Fibroblast of peridontal ligament (primary cell): Measurements from ENCODE around the gene CNTN5.

ENCODE experiments used
- DNase-seq: peaks from one replicate; pipeline ENCODE4 v3.0.0-alpha.2; 2010; ENCODE audit errors: extremely low read depth

CNTN5 gene

DNA sequence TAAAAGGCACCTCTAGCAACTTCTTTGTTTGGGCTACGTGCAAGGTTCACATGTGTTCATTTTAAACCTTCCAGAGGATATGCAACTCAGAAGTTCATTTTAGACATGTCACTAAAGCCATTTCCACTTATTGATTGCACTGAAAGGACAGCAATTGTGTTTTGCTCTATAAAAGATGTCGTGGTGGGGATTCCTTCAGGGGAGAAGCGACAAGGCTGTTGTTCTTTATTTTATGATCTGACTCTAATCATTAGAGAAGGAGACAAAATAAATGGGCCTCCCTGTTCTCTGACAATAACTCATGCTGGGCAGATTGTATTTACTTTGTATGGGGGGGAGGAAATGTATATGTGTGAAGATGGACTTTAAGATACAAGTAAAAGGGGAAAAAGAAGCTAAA, 1296.2 kb downstream of the CNTN5 start:
- DNase-seq = no peak

DNA sequence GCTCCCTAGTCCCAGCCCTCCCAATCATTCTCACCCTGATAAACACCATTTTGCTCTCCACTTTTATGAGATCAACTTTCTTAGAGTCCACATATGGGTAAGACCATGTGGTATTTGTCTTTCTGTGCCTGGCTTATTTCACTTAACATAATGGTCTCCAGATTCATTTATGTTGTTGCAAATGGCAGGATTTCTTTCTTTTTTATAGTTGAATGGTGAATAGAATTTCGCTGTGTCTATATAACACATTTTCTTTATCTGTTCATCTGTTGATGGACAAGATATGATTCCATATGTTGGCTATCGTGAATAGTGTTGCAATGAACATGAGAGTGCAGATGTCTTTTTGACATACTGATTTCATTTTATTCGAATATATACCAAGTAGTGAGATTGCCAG, 1298.9 kb downstream of the CNTN5 start:
- no peak for DNase-seq

DNA sequence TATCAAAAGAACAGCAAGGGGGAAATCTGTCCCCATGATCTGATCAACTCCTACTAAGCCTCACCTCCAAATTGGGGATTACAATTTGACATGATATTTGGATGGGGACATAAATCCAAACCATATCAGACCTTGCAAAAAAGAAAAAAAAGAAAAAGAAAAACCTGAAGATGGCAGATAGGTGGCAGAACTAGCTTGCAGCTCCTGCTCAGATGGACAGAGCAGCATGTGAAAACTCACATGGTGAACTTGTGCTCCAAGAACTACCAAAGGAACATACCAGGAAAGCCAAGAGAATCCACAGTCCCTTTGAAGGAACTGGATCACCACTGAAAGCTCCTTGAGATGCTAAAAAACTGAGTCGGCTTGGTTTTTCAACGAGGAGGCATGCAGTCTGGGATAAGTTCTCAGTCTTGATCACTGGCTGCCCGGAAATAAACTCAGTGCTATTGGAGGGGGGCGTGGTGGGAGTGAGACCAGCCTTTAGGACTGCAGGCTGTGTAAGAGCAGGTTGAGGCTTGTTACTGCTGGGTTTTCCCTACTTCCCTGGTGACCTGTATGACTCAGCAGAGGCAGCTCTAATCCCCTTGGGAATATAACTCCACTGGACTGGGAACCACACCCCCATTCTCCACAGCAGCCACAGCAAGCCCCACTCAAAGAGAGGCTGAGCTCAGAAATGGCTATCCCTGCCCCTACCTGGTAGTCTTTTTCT, 1308.0 kb downstream of the CNTN5 start:
- no peak for DNase-seq

- no peak for DNase-seq
These were observed 1308.6 kb downstream of the CNTN5 start for GRCh38 chr11:100329352-100329751.

DNA sequence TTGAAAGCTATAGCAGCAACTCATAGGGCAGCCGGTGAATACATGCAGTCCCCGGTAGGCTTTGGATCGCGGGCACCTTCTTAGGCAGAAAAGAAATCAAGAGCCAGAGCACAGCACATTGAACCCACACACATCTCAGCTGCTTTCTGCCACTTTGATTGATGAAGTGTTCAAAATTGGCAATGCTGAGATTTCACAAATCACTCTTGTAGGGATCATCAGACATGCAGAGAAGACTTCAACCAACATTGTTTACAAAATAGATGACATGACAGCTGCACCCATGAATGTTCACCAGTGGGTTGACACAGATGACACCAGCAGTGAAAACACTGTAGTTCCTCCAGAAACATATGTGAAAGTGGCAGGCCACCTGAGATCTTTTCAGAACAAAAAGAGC, 1316.1 kb downstream of the CNTN5 start:
- no peak for DNase-seq

GRCh38 chr11:100338144-100338840, 1317.5 kb downstream of the CNTN5 start:
- no peak for DNase-seq

- no peak for DNase-seq
These were observed 1319.9 kb downstream of the CNTN5 start for GRCh38 chr11:100340466-100341319.

- no peak for DNase-seq
These were observed 1332.3 kb downstream of the CNTN5 start for GRCh38 chr11:100353083-100353482.

DNA sequence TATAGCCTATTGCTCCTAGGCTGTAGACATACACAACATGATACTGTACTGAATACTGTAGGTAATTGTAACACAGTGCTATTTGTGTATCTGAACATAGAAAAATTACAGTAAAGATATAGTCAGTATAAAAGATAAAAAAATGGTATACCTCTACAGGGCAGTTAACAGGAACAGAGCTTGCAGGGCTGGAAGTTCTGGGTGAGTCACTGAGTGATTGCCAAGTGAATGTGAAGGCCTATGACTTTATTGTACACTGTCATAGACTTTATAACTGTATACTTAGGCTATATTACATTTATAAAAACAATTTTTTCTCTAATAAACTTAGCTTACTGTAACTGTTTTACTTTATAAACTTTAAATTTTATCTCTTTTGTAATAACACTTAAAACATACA, 1334.0 kb downstream of the CNTN5 start:
- DNase-seq = no peak

DNA sequence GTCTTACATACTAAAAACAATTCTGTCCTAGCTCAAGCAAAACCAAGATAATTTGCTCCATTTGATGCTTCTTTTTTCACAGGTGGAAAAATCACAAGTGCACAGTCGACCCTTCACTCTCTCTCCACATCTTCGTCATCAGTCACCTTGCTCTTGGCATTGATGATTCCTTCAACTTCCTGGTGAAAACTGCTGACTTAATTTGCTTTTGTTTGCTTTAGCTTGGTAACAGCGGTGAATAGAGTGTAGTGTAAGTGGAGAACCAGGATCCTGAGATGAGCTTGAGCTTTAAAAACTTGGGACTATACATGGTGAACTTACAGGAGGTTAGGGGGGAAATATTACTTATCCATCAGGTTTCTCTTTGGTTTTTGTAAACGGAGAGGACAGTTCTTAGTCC, 1335.3 kb downstream of the CNTN5 start:
- no peak for DNase-seq

GRCh38 chr11:100359281-100359680, 1338.5 kb downstream of the CNTN5 start:
- DNase-seq = no peak

DNA sequence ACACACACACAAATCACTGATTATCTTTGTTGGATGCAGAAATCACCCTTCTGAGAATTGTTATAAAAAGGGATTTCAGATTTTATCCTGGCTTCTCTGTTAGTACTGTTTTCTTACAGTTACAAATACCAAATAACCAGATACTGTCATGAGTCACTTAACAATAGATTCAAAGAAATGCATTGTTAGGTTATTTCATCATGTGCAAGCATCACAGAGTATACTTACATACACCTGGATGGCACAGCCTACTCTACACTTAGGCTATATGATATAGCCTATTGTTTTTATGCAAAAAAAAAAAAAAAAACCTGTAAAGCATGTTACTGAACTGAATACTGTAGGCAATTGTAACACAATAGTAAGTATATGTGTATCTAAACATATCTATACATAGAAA, 1347.1 kb downstream of the CNTN5 start:
- no peak for DNase-seq

- DNase-seq = no peak
These were observed 1362.7 kb downstream of the CNTN5 start for GRCh38 chr11:100383357-100383865.

DNA sequence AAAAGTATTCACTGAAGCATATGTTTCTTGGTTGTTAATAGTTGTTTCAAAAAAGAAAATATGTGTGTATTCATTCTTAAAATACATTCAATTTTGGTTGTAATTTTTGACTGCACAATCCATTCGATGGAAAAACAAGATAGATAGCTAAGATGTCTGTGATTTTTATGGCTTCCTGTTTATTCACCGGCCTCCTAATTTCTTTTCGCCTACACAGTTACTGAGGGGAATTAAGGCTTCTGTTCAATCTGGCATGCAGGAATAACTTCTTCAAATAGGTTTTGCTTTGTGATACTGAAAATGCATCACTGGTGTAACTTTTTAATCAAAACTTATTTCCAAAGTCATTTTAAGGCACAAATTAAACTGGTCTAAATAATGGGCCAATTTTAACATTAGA, 1375.5 kb downstream of the CNTN5 start:
- no peak for DNase-seq

DNA sequence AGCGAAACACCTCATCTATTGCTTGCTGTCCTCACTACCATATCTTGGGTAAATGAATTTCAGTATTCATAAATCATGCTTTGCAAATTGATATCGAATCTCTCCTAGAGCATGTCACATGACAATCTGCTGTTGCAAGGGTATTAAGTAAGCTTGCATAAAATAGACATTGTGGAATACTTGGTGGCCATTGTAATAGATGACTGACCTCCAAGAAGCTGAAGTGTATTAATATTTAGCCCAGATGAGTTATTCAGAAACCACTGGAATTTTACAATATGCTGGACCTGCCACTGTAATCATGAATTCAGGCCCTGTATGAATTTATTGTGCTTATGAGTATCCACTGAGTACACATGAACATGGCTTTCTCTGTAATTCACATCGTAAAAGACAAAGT, 1376.7 kb downstream of the CNTN5 start:
- no peak for DNase-seq

DNA sequence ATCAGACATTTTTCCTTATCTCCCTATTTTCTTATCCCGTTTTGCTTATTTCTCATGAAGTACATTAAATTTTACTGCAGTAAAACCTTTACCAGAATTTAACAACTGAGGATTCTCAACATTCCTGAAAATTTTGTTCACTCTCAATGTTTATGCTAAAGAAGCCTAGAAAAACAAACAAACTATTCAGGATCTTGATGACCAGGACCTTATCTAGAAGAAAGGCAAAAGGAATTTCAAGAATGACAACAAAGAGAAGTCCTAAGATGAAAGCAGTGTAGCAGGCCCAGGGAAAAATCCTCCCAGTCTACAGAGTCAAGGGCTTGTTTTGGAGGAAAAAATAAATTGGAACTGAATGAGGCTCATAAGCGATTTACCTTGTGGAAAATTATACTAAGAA, 1383.1 kb downstream of the CNTN5 start:
- DNase-seq = peak; percentile 51

- DNase-seq = no peak
These were observed 1384.2 kb downstream of the CNTN5 start for GRCh38 chr11:100404907-100405306.
